CD4-positive, alpha-beta memory T cell (primary cell): ENCODE measurements around the gene MAP1B. TPM values are rescaled to one million over a fixed set of nuclear protein-coding genes. Genes with fewer than 3 reads are reported as not detected.

ENCODE experiments used
- CTCF ChIA-PET: fragments of 350-600 bp; sonication (Branson Sonifier 250); formaldehyde crosslinking; loops from one replicate; lab custom pipeline; 2021; ENCODE audit warnings: inconsistent platforms; ENCODE audit not compliant: partially characterized antibody; lab: Charles Lee
- POLR2A ChIA-PET: fragments of 350-600 bp; sonication (Branson Sonifier 250); formaldehyde crosslinking; loops from one replicate; lab custom pipeline; 2021; ENCODE audit not compliant: partially characterized antibody; lab: Charles Lee
- DNase-seq, 5 donors: peaks; one replicate each; pipeline versions ENCODE4 v3.0.0 to v3.0.0-alpha.2; 2020 to 2022; ENCODE audit warnings: mixed read lengths in 1 of 5
- H3K27ac ChIP-seq: one replicate; pipeline ENCODE4 v1.7.0; 2013; ENCODE audit warnings: low read depth, low read length
- H3K27me3 ChIP-seq: 2 replicates; pipeline ENCODE4 v1.7.0; 2013; ENCODE audit warnings: mild to moderate bottlenecking, low read length, moderate library complexity; ENCODE audit not compliant: insufficient read depth
- H3K36me3 ChIP-seq: 2 replicates; pipeline ENCODE4 v1.7.0; 2013; ENCODE audit warnings: mild to moderate bottlenecking, low read length, moderate library complexity; ENCODE audit not compliant: insufficient read depth
- H3K4me1 ChIP-seq: 2 replicates; pipeline ENCODE4 v1.7.0; 2013; ENCODE audit warnings: mild to moderate bottlenecking, low read length, moderate library complexity; ENCODE audit not compliant: insufficient read depth
- H3K4me3 ChIP-seq, 2 donors: one replicate each; pipeline ENCODE4 v1.7.0; 2013; ENCODE audit warnings: low read length in 2 of 2, mild to moderate bottlenecking in 1 of 2
- H3K9me3 ChIP-seq, 2 donors: one replicate each; pipeline ENCODE4 v1.7.0; 2013; ENCODE audit warnings: low read length in 2 of 2, control low read depth in 1 of 2; ENCODE audit not compliant: control insufficient read depth in 1 of 2
- H3K27ac Mint-ChIP-seq, 7 donors: one replicate each; pipeline ENCODE4 v1.8.0; 2020 to 2021; ENCODE audit warnings: mixed read lengths in 7 of 7, mild to moderate bottlenecking in 6 of 7, inconsistent platforms in 3 of 7, moderate library complexity in 3 of 7
- H3K27me3 Mint-ChIP-seq, 2 donors: one replicate each; pipeline ENCODE4 v1.8.0; 2020 to 2021; ENCODE audit warnings: mixed read lengths in 2 of 2
- H3K36me3 Mint-ChIP-seq, 2 donors: one replicate each; pipeline ENCODE4 v1.8.0; 2020 to 2021; ENCODE audit warnings: mixed read lengths in 2 of 2, inconsistent platforms in 1 of 2, mild to moderate bottlenecking in 1 of 2
- H3K4me1 Mint-ChIP-seq, 4 donors: one replicate each; pipeline ENCODE4 v1.8.0; 2020 to 2021; ENCODE audit warnings: mixed read lengths in 4 of 4, mild to moderate bottlenecking in 1 of 4
- H3K4me3 Mint-ChIP-seq, 8 donors: one replicate each; pipeline ENCODE4 v1.8.0; 2020 to 2021; ENCODE audit warnings: mixed read lengths in 8 of 8, mild to moderate bottlenecking in 7 of 8, moderate library complexity in 6 of 8, inconsistent platforms in 3 of 8
- H3K9me3 Mint-ChIP-seq, 8 donors: one replicate each; pipeline ENCODE4 v1.8.0; 2020 to 2021; ENCODE audit warnings: mixed read lengths in 8 of 8, mild to moderate bottlenecking in 5 of 8, inconsistent platforms in 3 of 8, moderate library complexity in 1 of 8
- intact Hi-C: fragments of 100-400 bp; cut with micrococcal nuclease; formaldehyde crosslinking; loops from one replicate; pipeline ENCODE4 v1.15.1; 2023
- microRNA-seq: library from miRNA; unstranded; fragments of <30 nt; microRNA quantifications from one replicate; pipeline ENCODE4 v1.2.0, GENCODE V29; 2021; ENCODE audit warnings: borderline replicate concordance, borderline number of aligned reads, borderline microRNAs expressed, mixed read lengths
- polyA plus RNA-seq, 2 donors: library from polyadenylated mRNA; unstranded; fragments of 300-500 nt; fragmentation: Illumina TruSeq; gene quantifications; one replicate each; pipeline ENCODE4 v1.2.3, GENCODE V29; 2021
- total RNA-seq, 2 experiments: library from RNA; stranded (reverse); gene quantifications; one replicate each; pipeline ENCODE4 v1.2.3, GENCODE V29; 2021

The MAP1B gene
- total and polyA plus RNA-seq, 4 experiments from 2014 or later: 0.13 to 0.25 TPM; not detected in 2

GRCh38 chr5:72255670-72256069, 148.4 kb downstream of the MAP1B start:
- DNase-seq: no peak
- Mint-ChIP-seq H3K27me3 (no peaks in the 10 kb centered on the region), H3K4me1 (peaks cover 0 to 10% (median 3%) of the 10 kb centered on the region in 4 donors), H3K36me3 (peaks cover 15 to 40% of the 10 kb centered on the region in 2 donors), H3K27ac (no peak overlapping the region), H3K9me3 (no peaks in the 10 kb centered on the region), H3K4me3 (no peak overlapping the region)
- H3K4me3 ChIP-seq: no peak overlapping the region
- CTCF ChIA-PET: no interaction called here
- POLR2A ChIA-PET: no interaction called here
- H3K27ac ChIP-seq: no peak overlapping the region
- intact Hi-C loops: no loop called here
- H3K27me3 ChIP-seq: no peaks in the 10 kb centered on the region
- no peaks in the 10 kb centered on the region for H3K9me3 ChIP-seq
- H3K36me3 ChIP-seq: no peaks in the 10 kb centered on the region
- H3K4me1 ChIP-seq: no peaks in the 10 kb centered on the region

GRCh38 chr5:72256536-72256935, 149.3 kb downstream of the MAP1B start:
- Mint-ChIP-seq H3K27me3 (no peaks in the 10 kb centered on the region), H3K4me1 (peaks cover 0 to 8% (median 2%) of the 10 kb centered on the region in 4 donors), H3K27ac (no peak overlapping the region), H3K36me3 (peaks cover 13 to 38% of the 10 kb centered on the region in 2 donors), H3K9me3 (no peaks in the 10 kb centered on the region), H3K4me3 (no peak overlapping the region)
- no peaks in the 10 kb centered on the region for H3K9me3 ChIP-seq
- POLR2A ChIA-PET: no interaction called here
- no peaks in the 10 kb centered on the region for H3K27me3 ChIP-seq
- intact Hi-C loops: no loop called here
- H3K27ac ChIP-seq: no peak overlapping the region
- H3K4me3 ChIP-seq: no peak overlapping the region
- DNase-seq: no peak
- CTCF ChIA-PET: no interaction called here
- no peaks in the 10 kb centered on the region for H3K4me1 ChIP-seq
- H3K36me3 ChIP-seq: no peaks in the 10 kb centered on the region

Small RNA genes lying within 50 kb of the gene (microRNA-seq; reads per million reads assigned to microRNA genes)
- gene MIR4803: not detected

Other genes with a start within 250 kb of the MAP1B start
- 10 to 100 TPM; 36.6 to 44.6 TPM for gene MRPS27, start 212.8 kb downstream of the MAP1B start, total RNA-seq
- 10 to 100 TPM; 38.9 to 39.1 TPM for gene MRPS27, start 212.8 kb downstream of the MAP1B start, polyA plus RNA-seq
- gene PTCD2, start 212.9 kb downstream of the MAP1B start, total RNA-seq: 10 to 100 TPM; 11.6 to 12.0 TPM
- gene PTCD2, start 212.9 kb downstream of the MAP1B start, polyA plus RNA-seq: 1 to 10 TPM; 4.1 to 6.3 TPM